HG03196 (cell line): ENCODE data around the gene GFI1B.
"Not testable (repeated sequence)": the region's sequence is repeated elsewhere in the genome, so short reads cannot be mapped to it uniquely, and the experiment has no call there.

ENCODE experiments used
- ATAC-seq: cut with Tn5 transposase; IDR thresholded peaks from one replicate; pipeline ENCODE4 v1.9.1; 2021; ENCODE audit not compliant: unreplicated experiment

The GFI1B gene

DNA sequence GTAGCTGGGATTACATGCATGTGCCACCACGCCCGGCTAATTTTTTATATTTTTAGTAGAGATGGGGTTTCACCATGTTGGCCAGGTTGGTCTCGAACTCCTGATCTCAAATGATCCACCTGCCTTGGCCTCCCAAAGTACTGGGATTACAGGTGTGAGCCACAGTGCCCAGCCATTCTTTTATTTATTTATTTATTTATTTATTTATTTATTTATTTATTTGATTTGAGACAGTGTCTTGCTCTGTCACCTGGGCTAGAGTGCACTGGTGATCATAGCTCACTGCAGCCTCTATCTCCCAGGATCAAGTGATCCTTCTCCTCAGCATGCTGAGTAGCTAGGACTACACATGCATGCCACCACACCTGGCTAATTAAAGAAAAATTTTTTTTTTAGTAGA, 10.6 kb upstream of the GFI1B start:
- ATAC-seq: not testable (repeated sequence)

DNA sequence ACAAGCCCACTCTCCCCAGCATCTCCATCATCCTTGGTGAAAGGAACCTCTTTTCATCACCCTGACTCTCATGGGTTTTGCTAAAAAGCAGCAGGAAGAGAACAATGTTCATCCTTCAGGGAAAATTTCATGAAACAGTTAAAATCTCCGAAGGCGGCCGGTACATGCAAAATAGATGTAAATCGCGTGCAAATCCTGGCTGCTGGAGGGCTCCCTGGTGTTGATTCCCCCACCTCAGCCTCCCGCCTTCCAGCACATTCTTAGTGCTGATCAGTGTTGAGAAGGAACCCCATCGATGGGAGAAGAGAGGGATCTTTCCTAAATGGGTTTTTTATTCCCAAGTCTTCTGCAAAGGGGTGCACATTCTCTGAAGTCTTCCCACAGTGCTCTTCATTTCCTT, 8.7 kb upstream of the GFI1B start:
- no peak for ATAC-seq

DNA sequence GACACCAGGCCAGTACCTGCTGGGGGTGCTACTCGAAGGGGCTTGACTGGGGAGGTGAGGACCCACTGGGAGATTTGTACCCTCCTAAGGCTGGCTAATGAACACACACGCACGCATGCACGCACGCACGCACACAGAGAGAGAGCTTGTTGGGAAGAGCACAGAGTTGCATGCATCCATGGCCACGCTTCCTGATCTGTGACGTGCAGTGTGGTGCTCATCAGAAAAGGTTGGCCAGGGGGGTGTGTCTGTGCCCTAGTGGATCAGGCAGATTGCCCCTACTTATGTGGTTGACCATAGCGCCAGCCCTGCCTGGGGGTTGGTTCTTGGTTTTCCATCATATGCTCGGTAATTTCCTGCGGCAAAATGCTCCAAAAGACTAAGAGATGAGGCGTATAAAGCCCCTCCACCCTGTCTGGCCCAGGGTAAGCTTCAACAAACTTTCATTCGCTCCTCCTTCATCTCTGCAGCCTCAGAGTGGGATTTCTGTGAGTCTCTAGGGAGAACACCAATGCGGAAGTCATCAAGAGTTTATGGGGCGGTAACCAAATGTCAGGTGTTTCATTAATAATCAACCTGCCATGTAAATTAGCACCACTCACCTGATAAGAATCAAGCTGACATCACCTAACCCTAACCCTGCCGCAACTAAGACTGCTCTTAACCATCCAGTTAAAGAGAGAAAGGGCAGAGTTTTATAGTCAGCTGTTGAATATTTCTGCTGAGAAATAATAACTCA, 8.0 kb upstream of the GFI1B start:
- ATAC-seq: no peak

DNA sequence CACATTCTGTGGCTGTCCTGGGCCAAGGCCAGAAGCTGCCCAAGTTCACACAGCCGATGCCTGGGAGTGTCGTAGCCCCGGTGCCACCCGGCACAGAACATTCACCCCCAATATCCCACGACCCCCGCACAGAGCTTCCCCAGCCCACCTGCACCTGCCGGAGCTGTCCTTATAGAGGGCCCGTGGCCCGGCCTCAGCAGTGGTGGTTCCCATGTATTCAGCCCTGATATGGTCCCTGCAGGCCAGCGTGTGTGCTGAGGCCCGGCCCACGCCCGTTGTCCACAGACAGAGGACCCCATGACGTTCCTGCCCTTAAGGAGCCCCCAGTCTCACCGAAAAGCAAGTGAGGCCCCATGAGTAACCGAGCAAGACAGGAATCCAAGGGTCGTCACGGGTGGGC, 5.3 kb upstream of the GFI1B start:
- ATAC-seq: no peak

- ATAC-seq: no peak
Measured at GRCh38 chr9:132973713-132974112, 4.8 kb upstream of the GFI1B start.

DNA sequence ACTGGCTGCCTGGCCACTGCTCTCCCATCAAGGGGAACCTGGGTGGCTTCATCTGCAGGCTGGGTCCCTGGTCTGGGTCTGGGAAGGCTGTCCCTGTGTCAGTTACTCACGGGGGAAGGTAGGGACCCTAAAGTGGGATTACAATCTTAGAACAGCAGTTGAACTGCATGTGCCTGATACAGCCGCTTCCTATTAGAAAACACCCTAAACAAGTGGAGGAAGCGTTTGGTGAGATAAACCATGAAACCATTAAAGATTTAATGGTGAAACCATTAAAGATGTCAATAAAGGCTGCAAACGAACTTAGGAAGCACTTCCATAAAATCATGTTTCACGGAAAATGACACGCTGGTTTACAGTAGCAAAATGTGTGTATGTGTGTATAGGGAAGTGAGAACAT, 2.5 kb upstream of the GFI1B start:
- no peak for ATAC-seq

DNA sequence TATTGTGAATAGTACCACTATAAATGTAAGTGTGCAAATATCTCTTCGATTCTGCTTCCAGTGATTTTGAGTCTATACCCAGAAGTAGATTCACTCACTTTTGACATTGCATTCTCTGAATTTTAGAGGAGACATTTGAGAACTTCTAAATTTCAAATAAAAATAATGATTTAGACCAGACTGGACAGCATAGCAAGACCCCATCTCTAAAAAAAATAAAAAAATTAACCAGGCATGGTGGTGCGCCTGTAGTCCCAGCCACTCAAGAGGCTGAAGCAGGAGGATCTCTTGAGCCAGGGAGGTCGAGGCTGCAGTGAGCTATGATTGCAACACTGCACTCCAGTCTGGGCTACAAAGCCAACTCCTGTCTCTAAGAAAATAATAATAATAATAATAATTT, 1.9 kb upstream of the GFI1B start:
- no peak for ATAC-seq

GRCh38 chr9:132978112-132978450, 413 bp upstream of the GFI1B start:
- no peak for ATAC-seq

DNA sequence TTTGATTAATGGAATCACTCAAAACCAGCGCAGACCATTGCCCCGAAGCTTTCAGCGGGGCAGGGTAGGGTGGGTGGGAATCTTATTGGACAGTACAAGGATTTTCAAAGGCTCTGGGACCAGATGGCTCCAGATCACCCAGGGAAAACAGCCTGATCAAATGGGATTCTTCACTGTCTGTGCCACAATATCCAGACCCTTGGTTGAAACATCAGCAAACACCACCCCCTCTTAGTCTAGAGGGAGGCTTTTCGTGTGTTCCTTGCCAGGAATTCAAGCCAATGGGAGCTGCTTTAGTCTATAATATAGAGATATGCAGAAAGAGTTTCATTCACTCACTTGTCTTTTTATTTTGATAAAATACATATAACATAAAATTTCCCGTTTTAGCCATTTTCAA, 1.7 kb downstream of the GFI1B start:
- no peak for ATAC-seq

DNA sequence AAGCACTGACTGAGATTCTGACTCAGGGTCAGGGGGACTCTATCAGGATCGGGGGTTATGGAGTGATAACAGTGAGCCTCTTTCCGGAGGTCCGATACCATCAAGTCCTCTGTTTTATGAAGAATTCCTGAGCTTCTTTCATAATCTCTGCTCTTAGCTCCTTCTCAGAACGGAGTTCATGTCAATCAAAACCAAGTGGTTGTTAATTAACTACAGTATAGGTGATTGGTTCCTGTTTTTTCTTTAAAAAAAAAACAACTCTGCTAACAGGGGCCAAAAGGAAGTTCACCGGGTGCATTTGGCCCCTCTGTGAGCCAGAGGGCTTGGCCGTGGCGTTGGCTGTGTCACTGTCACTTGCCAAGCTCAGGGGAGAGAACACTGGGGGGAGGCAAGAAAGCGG, 4.0 kb downstream of the GFI1B start:
- ATAC-seq: no peak

DNA sequence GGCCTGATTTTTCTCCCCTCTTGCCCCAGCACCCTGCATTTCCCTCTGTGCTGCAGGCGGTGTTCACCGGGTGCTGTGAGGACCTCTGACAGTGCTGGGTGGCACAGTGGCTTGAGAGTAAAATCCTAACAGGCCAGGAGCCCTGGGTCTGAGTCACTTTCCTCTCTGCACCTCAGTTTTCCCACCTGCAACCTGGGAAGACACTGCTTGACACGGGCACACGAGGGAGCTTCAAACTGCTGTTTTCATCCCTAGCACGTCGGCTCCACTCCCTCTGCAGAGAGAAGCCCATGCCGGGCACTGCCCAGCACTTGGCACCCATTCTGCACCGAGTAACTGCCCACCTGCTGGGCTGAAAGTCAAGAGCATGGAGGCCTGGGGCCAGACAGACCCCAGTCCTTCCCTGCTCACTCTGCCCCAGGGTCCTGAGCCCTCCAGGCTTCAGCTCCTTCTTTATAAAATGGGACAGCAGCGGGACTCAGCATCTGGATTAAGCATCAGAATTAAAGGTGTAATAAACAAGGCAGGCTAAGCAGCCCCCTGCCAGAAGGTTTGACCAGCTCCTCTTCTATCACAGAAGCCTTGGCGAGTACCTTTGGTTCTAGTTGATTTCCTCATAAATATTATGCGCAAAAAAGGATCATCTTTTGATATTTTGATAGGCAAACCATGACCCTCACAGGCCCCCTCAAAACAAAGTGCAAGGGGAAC, 5.2 kb downstream of the GFI1B start:
- no peak for ATAC-seq

DNA sequence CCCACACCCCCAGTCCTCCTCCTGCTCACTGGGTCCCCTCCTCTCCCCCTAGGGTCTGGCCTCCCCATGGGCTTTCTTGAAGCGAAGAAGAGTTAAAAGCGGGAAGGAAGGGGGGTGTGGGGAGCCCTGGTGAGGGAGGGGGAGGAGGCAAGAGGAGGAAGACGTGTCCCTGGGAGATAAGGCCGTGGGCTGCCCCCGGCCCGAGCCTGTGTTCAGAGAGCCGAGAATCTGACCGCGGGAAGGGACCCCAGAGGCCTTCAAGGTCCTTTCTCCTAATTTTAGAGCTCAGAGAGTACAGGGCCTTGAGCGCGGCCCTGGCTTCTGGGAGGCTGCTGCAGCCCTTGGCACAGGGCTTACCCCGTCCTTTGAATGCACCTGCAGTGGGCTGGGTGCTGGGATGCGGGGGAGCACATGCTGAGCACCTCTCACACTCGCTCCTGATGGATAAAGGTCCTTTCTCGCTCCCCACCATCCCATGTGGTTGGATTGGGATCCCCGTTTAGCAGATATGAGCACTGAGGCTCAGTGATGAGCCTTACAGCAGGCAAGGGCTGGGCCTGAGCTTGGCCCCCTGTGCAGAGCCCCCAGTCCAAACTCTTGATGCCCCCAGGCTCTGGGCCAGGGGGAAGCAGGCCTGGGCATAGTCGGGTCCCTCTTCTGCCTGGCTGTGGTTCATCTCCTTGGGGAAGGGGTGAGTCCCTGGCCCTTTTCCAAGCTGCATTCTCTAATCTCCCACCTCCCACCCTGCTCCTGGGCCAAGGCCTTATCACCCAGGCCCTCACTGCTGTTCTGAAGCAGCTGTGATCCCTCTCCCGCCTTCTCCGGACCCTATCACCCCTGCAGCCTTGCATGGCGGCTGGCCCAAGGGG, 5.9 kb downstream of the GFI1B start:
- ATAC-seq: no peak

DNA sequence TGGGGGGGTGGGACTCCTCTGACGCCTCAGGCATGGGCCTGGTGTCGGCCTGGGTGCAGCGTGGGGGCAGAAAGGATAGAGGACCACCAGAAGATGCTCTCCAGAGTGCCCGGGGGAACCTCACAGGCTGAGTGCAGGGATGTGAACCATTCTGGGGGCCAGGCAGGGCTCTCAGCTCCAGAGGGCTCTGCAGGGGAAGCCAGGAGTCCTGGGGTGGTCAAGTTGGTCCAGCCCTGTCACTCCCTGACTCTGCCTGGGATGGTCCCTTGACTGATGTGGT, 6.5 kb downstream of the GFI1B start:
- no peak for ATAC-seq

- ATAC-seq: no peak
Measured at GRCh38 chr9:132985489-132985888, 7.0 kb downstream of the GFI1B start.

- ATAC-seq: no peak
Measured at GRCh38 chr9:132986114-132986513, 7.6 kb downstream of the GFI1B start.

GRCh38 chr9:132986640-132987620, 8.4 kb downstream of the GFI1B start:
- no peak for ATAC-seq

DNA sequence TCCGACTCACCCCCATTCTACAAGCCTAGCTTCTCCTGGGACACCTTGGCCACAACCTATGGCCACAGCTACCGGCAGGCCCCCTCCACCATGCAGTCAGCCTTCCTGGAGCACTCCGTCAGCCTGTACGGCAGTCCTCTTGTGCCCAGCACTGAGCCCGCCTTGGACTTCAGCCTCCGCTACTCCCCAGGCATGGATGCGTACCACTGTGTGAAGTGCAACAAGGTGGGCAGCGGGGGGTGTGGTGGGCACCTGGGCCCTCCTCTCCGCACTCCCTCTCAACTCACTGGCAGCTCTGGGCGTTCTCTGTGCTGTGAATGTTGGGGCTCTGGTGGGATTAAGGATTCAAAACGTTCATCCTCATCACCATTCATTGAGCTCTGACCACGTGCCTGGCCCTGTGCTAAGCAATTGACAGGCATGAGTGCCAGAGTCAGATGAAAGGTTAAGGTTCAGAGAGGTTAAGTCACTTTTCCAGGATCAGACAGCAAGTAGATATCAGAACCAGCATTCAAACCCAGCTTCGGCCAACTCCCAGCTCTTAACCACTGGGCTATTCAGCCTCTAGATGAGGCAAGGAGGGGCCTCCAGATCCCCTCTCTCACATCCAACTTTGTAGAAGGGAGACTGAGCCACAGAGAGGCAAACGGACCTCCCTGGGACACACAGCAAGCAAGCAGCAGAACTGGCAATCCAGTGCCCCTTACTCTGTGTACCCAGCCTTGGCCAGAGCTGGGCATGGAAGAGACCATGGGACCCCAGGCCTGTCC, 9.9 kb downstream of the GFI1B start:
- no peak for ATAC-seq

GRCh38 chr9:132989014-132989310, 10.5 kb downstream of the GFI1B start:
- ATAC-seq: no peak

DNA sequence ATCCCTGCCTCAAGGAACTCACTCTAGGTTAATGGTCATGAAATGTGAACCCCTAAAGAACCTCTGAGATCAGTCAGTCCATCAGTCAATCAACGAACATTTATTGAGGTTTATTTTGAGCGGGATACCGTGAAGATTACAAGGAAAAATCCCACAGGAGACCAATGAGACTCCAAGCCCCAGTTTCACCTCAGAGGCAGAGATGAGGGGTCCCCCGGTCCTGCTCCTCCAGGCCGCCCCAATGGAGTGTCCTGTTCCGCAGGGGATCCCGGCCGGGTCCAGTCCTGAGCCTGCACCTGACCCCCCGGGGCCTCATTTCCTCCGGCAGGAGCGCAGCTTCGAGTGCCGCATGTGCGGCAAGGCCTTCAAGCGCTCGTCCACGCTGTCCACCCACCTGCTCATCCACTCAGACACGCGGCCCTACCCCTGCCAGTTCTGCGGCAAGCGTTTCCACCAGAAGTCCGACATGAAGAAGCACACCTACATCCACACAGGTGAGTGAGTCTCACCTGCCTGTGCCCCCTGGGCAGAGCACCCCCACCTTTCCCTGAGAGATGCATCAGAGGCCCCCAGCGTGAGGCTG, 11.0 kb downstream of the GFI1B start:
- ATAC-seq: no peak

GRCh38 chr9:132989998-132990557, 11.6 kb downstream of the GFI1B start:
- not testable (repeated sequence) for ATAC-seq
